Stomach (tissue), 9 donors: ENCODE measurements around the gene CAMK1. TPM values are rescaled to one million over a fixed set of nuclear protein-coding genes. Genes with fewer than 3 reads are reported as not detected.
"Not testable (repeated sequence)": the region's sequence is repeated elsewhere in the genome, so short reads cannot be mapped to it uniquely, and the experiment has no call there.

Experiments
- DNase-seq, 2 donors: peaks; one replicate each; pipeline versions ENCODE4 v3.0.0 to v3.0.0-alpha.2; 2013 to 2019
- H3K27ac ChIP-seq, 5 donors: fragments of 200-600 bp in 4 of 5; sonication (generic) in 4 of 5; one replicate each; pipeline ENCODE4 v1.5.1; 2013 to 2019; ENCODE audit warnings: mild to moderate bottlenecking in 1 of 5, moderate library complexity in 1 of 5
- H3K27me3 ChIP-seq, 3 donors: fragments of 200-600 bp; sonication (generic); one replicate each; pipeline ENCODE4 v1.5.1; 2017 to 2019; ENCODE audit warnings: mixed run types in 1 of 3
- H3K36me3 ChIP-seq, 4 donors: fragments of 200-600 bp; sonication (generic); 1 replicate in 3 of 4; 2 replicates in 1 of 4; pipeline ENCODE4 v1.5.1; 2016 to 2019
- H3K4me1 ChIP-seq, 4 donors: fragments of 200-600 bp; sonication (generic); one replicate each; pipeline ENCODE4 v1.5.1; 2016 to 2019
- H3K4me3 ChIP-seq, 4 donors: fragments of 200-600 bp; sonication (generic) in 3 of 4; one replicate each; pipeline ENCODE4 v1.5.1; 2016 to 2019; ENCODE audit warnings: mild to moderate bottlenecking in 1 of 4
- H3K9me3 ChIP-seq, 4 donors: fragments of 200-600 bp; sonication (generic); one replicate each; pipeline ENCODE4 v1.5.1; 2016 to 2019
- EP300 ChIP-seq: sonication (generic); formaldehyde crosslinking; IDR thresholded peaks from one replicate; pipeline ENCODE4 v1.6.1; 2017; ENCODE audit warnings: antibody characterized with exemption
- POLR2A ChIP-seq, 4 donors: fragments of 450-650 bp; IDR thresholded peaks; one replicate each; pipeline ENCODE4 v1.6.1; 2016; ENCODE audit warnings: antibody characterized with exemption in 4 of 4, control low read depth in 2 of 4, mild to moderate bottlenecking in 1 of 4, moderate library complexity in 1 of 4
- POLR2AphosphoS5 ChIP-seq, 3 donors: sonication (generic); formaldehyde crosslinking; IDR thresholded peaks; one replicate each; pipeline ENCODE4 v1.6.1; 2016; ENCODE audit warnings: antibody characterized with exemption in 3 of 3
- whole genome bisulfite sequencing, 5 donors: extraction: QIAGEN DNeasy Blood & Tissue Kit in 3 of 5; methylation state at CpG; one replicate each; pipeline versions ENCODE4 v1.1.5 to v1.1.7; 2013 to 2018; 5-methylcytosine and 5-hydroxymethylcytosine counted together
- intact Hi-C: fragments of 100-400 bp; cut with DNase I; formaldehyde crosslinking; loops from one replicate; pipeline ENCODE4 v1.15.1; 2023; ENCODE audit warnings: low total_unique reads
- polyA plus RNA-seq, 3 donors: library from polyadenylated mRNA; stranded (reverse); fragments of 200-250 nt; gene quantifications; one replicate each; pipeline ENCODE4 v1.2.3, GENCODE V29; 2013
- total RNA-seq, 5 donors: library from RNA; depleted of rRNA; stranded (reverse); fragments of >200 nt; gene quantifications; one replicate each; pipeline versions ENCODE4 v1.1.0 to v1.2.3, GENCODE V29; 2014 to 2016
- TF ChIP-seq, protein P1 (sequence below), 7 experiments: fragments of 450-650 bp in 4 of 7; fragments of 200-600 bp in 3 of 7; sonication (generic) in 3 of 7; IDR thresholded peaks; one replicate each; pipeline ENCODE4 v1.5.1; 2016 to 2019; ENCODE audit warnings: antibody characterized with exemption in 7 of 7, control low read depth in 2 of 7, mild to moderate bottlenecking in 1 of 7
- donor health status: healthy with polysubstance abuse.
- donor health status: Bipolar disorder and iron deficiency.
- donor health status: healthy.

Gene CAMK1
- total and polyA plus RNA-seq, 8 donors = 14.3 to 61.1 (median 25.3) TPM

GRCh38 chr3:9779075-9779593 is 9.4 kb upstream of the CAMK1 start:
- intact Hi-C loops = no loop called here
- Histone ChIP-seq H3K36me3 (peaks cover 28 to 52% (median 51%) of the 10 kb centered on the region in 4 donors), H3K9me3 (no peaks in the 10 kb centered on the region), H3K27ac (peak overlapping the region in 2 of 5 donors; percentile 61 to 62), H3K4me3 (no peak overlapping the region), H3K27me3 (no peaks in the 10 kb centered on the region), H3K4me1 (peaks cover 0 to 34% (median 4%) of the 10 kb centered on the region in 4 donors)
- DNase-seq = no peak
- WGBS, 5 donors = 64 to 79% (median 76%) methylated on average over 3 to 6 of the region's 6 CpGs
- TF ChIP-seq EP300 = no peak
- no peak for TF ChIP-seq POLR2A (IDR thresholded peaks at IDR 0.05)
- TF ChIP-seq, protein P1, sequence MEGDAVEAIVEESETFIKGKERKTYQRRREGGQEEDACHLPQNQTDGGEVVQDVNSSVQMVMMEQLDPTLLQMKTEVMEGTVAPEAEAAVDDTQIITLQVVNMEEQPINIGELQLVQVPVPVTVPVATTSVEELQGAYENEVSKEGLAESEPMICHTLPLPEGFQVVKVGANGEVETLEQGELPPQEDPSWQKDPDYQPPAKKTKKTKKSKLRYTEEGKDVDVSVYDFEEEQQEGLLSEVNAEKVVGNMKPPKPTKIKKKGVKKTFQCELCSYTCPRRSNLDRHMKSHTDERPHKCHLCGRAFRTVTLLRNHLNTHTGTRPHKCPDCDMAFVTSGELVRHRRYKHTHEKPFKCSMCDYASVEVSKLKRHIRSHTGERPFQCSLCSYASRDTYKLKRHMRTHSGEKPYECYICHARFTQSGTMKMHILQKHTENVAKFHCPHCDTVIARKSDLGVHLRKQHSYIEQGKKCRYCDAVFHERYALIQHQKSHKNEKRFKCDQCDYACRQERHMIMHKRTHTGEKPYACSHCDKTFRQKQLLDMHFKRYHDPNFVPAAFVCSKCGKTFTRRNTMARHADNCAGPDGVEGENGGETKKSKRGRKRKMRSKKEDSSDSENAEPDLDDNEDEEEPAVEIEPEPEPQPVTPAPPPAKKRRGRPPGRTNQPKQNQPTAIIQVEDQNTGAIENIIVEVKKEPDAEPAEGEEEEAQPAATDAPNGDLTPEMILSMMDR (IDR thresholded peaks at IDR 0.05) = no peak
- TF ChIP-seq POLR2AphosphoS5 (IDR thresholded peaks at IDR 0.05) = no peak

DNA sequence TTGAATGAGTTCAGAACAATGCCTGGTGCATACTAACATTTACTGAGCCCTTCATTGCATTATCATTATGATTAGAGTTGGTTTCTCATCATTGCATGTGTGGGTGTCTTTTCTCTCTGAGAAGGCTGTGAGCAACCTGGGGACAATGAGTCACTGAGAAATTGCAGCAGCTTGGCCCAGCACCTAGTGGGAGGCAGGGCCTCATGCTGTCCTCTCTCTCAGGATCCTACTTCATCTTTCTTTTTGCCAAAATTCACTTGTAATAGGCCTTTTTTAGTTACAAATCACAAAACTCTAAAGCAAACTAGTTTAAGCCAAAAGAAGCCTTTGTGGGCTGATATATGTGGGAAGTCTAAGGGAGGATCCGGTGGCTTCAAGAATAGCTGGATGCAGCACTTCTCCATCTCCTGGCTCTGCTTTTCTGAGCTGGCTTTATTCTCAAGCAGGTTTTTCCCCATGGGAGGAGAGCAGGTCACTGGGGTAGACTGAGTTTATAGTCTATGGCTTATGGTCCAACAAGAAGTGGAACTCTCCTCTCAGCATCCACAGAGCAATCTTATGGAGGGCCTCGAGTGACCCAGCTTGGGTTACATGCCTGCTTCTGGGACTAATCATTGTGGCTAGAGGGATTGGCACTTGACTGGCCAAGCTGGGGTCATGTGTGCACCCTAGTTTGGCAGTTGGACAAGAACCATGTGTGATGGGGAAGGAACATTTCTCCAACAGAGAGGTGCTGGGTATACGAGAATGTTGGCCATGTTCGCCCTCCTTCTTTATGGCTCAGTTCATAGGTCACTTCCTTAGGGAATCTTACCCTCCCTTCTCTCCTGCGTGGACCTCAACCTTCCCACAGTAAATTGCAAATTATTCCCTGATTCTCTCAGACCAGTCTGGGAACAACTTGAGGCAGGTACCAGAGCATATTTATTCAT is 8.7 kb upstream of the CAMK1 start:
- Histone ChIP-seq H3K27ac (peak overlapping the region in 1 of 5 donors; percentile 62), H3K4me1 (peaks cover 0 to 34% (median 4%) of the 10 kb centered on the region in 4 donors), H3K36me3 (peaks cover 22 to 45% (median 44%) of the 10 kb centered on the region in 4 donors), H3K9me3 (no peaks in the 10 kb centered on the region), H3K27me3 (no peaks in the 10 kb centered on the region), H3K4me3 (no peak overlapping the region)
- no peak for TF ChIP-seq POLR2A (IDR thresholded peaks at IDR 0.05)
- TF ChIP-seq, protein P1 (IDR thresholded peaks at IDR 0.05) = no peak
- TF ChIP-seq EP300 = no peak
- TF ChIP-seq POLR2AphosphoS5 (IDR thresholded peaks at IDR 0.05) = no peak
- no peak for DNase-seq
- WGBS, 5 donors = 63 to 75% (median 69%) methylated on average over 5 of the region's 5 CpGs
- intact Hi-C loops = no loop called here

DNA sequence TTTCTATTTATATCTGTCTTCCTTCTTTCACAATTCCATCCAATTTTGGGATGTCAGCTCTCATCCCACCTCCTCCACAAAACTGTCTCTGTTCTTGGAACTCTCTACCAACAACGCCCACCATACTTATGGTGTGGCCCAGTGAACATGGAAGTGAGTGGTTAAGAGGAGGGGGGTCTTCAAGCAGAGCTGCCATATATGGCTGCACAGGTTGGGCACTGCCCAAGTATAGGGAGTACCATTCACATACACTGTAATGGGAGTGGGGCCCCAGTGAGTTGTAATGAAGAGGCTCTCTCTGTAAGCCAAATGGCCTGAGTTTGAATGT is 7.9 kb upstream of the CAMK1 start:
- H3K27me3 ChIP-seq = no peaks in the 10 kb centered on the region
- H3K36me3 ChIP-seq = peaks cover 22 to 37% (median 36%) of the 10 kb centered on the region in 4 donors
- no peak overlapping the region for H3K27ac ChIP-seq
- no peaks in the 10 kb centered on the region for H3K9me3 ChIP-seq
- no peak overlapping the region for H3K4me3 ChIP-seq
- 69 to 97% (median 86%) methylated on average over 1 of the region's 1 CpG for WGBS, 5 donors
- intact Hi-C loops = no loop called here
- DNase-seq = no peak
- peaks cover 0 to 34% (median 4%) of the 10 kb centered on the region in 4 donors for H3K4me1 ChIP-seq
- TF ChIP-seq EP300 (no peak), POLR2AphosphoS5 (IDR thresholded peaks at IDR 0.05) (no peak), POLR2A (IDR thresholded peaks at IDR 0.05) (no peak)
- TF ChIP-seq, protein P1 (IDR thresholded peaks at IDR 0.05) = no peak

- Histone ChIP-seq H3K27ac (no peak overlapping the region), H3K4me3 (no peak overlapping the region), H3K36me3 (peaks cover 17 to 32% (median 30%) of the 10 kb centered on the region in 4 donors), H3K4me1 (peaks cover 0 to 34% (median 4%) of the 10 kb centered on the region in 4 donors), H3K27me3 (no peaks in the 10 kb centered on the region), H3K9me3 (no peaks in the 10 kb centered on the region)
- intact Hi-C loops = no loop called here
- DNase-seq = no peak
- TF ChIP-seq EP300 = no peak
- no peak for TF ChIP-seq POLR2AphosphoS5 (IDR thresholded peaks at IDR 0.05)
- TF ChIP-seq POLR2A (IDR thresholded peaks at IDR 0.05) = no peak
- 75 to 89% (median 86%) methylated on average over 5 of the region's 5 CpGs for WGBS, 5 donors
Observed at GRCh38 chr3:9776896-9777693, 7.3 kb upstream of the CAMK1 start.

- H3K4me3 ChIP-seq, H3K9me3 ChIP-seq, intact Hi-C loops, DNase-seq, H3K27me3 ChIP-seq, H3K36me3 ChIP-seq: not testable (repeated sequence)
- peak overlapping the region in 4 of 5 donors; percentile 84 to 91 (median 88) for H3K27ac ChIP-seq
- peaks cover 24 to 49% (median 40%) of the 10 kb centered on the region in 4 donors for H3K4me1 ChIP-seq
- 80 to 93% (median 84%) methylated on average over 2 of the region's 2 CpGs for WGBS, 5 donors
Observed at GRCh38 chr3:9771007-9771406, 1.3 kb upstream of the CAMK1 start.
